Endothelial cell of umbilical vein (primary cell): ENCODE data around the gene RAI1. TPM values are rescaled to one million over a fixed set of nuclear protein-coding genes. Genes with fewer than 3 reads are reported as not detected.

Experiments used
- BruUV-seq: library from RNA; stranded (reverse); fragments of 400-500 nt; replicated peaks from 2 replicates; lab custom pipeline; 2021; lab: Mats Ljungman, UMichigan
- CTCF ChIA-PET: fragments of 300-600, 350-600 bp; sonication (Branson Sonifier 250); formaldehyde crosslinking; loops from one replicate; lab custom pipeline; 2021; ENCODE audit warnings: antibody characterized with exemption, inconsistent platforms; lab: Charles Lee
- POLR2A ChIA-PET: fragments of 300-600, 350-600 bp; sonication (Branson Sonifier 250); formaldehyde crosslinking; loops from one replicate; lab custom pipeline; 2021; ENCODE audit warnings: antibody characterized with exemption, inconsistent platforms; lab: Charles Lee
- DNase-seq: peaks from one replicate; pipeline ENCODE4 v3.0.0-alpha.2; 2011; ENCODE audit warnings: low read depth, low spot score
- FAIRE-seq: peaks from 2 replicates; lab custom pipeline; 2011; peaks lifted over from hg19 to GRCh38; lab: Jason Lieb, UNC
- H2AFZ ChIP-seq: 2 replicates; pipeline ENCODE4 v1.6.0; 2012; ENCODE audit warnings: low read depth, low read length, control low read depth, inconsistent platforms
- H3K27ac ChIP-seq: 2 replicates; pipeline ENCODE4 v1.5.1; 2011; ENCODE audit warnings: low read depth, mild to moderate bottlenecking, control low read depth, low read length, moderate library complexity; ENCODE audit not compliant: insufficient read depth
- H3K27me3 ChIP-seq, 2 experiments: 2 replicates each; pipeline versions ENCODE4 v1.6.0 to v1.6.1; 2011; ENCODE audit warnings: low read length in 2 of 2, mixed read lengths in 1 of 2; ENCODE audit not compliant: control insufficient read depth in 2 of 2, insufficient read depth in 2 of 2
- H3K36me3 ChIP-seq, 2 experiments: 2 replicates in 1 of 2; 3 replicates in 1 of 2; pipeline ENCODE4 v1.5.1; 2011; ENCODE audit warnings: low read length in 2 of 2, mild to moderate bottlenecking in 1 of 2, moderate library complexity in 1 of 2; ENCODE audit not compliant: control insufficient read depth in 2 of 2, insufficient read depth in 2 of 2; ENCODE audit errors: extremely low read depth in 1 of 2
- H3K4me1 ChIP-seq: 3 replicates; pipeline ENCODE4 v1.5.1; 2011; ENCODE audit warnings: mild to moderate bottlenecking, low read length; ENCODE audit not compliant: control insufficient read depth, insufficient read depth; ENCODE audit errors: extremely low read depth
- H3K4me2 ChIP-seq: 2 replicates; pipeline ENCODE4 v1.6.1; 2011; ENCODE audit warnings: low read length, control low read depth, mixed read lengths; ENCODE audit not compliant: insufficient read depth
- H3K4me3 ChIP-seq, 3 experiments: fragments of 200-600 bp in 1 of 3; sonication (generic), shearing (Covaris generic) in 1 of 3; replicated peaks in 1 of 3; 2 replicates each; pipeline ENCODE4 v1.5.1; 2011 to 2016; ENCODE audit warnings: control low read depth in 3 of 3, low read length in 3 of 3, mild to moderate bottlenecking in 2 of 3, inconsistent platforms in 1 of 3, low read depth in 1 of 3, moderate library complexity in 1 of 3; ENCODE audit not compliant: insufficient read depth in 1 of 3
- H3K79me2 ChIP-seq: 2 replicates; pipeline ENCODE4 v1.6.0; 2012; ENCODE audit warnings: low read length, inconsistent platforms; ENCODE audit not compliant: control insufficient read depth, insufficient read depth
- H3K9ac ChIP-seq: replicated peaks from 2 replicates; pipeline ENCODE3; 2011; ENCODE audit warnings: low read length, control low read depth; ENCODE audit not compliant: insufficient read depth; ENCODE audit errors: extremely low read depth
- H3K9me1 ChIP-seq: replicated peaks from 3 replicates; pipeline ENCODE4 v1.6.0; 2011; ENCODE audit warnings: mild to moderate bottlenecking, low read length; ENCODE audit not compliant: control insufficient read depth, insufficient read depth; ENCODE audit errors: extremely low read depth
- H3K9me3 ChIP-seq: replicated peaks from 2 replicates; pipeline ENCODE4 v1.5.1; 2012; ENCODE audit warnings: low read length, inconsistent platforms; ENCODE audit not compliant: control insufficient read depth, insufficient read depth
- H4K20me1 ChIP-seq: replicated peaks from 2 replicates; pipeline ENCODE3; 2011; ENCODE audit warnings: mild to moderate bottlenecking, low read length; ENCODE audit not compliant: control insufficient read depth, insufficient read depth; ENCODE audit errors: extremely low read depth
- FOS ChIP-seq: IDR thresholded peaks from 2 replicates; pipeline ENCODE4 v1.6.1; 2011; ENCODE audit warnings: mild to moderate bottlenecking, low read length, moderate library complexity, borderline replicate concordance; ENCODE audit not compliant: insufficient read depth
- GATA2 ChIP-seq: IDR thresholded peaks from 2 replicates; pipeline ENCODE4 v1.7.0; 2011; ENCODE audit warnings: low read depth, mild to moderate bottlenecking, moderate library complexity, mixed read lengths, low read length; ENCODE audit not compliant: insufficient read length, insufficient read depth
- MAX ChIP-seq: IDR thresholded peaks from 2 replicates; pipeline ENCODE4 v1.6.1; 2011; ENCODE audit not compliant: insufficient read depth, insufficient read length
- POLR2AphosphoS5 ChIP-seq: IDR thresholded peaks from 2 replicates; pipeline ENCODE4 v1.6.1; 2012; ENCODE audit warnings: low read depth, mild to moderate bottlenecking, control low read depth, low read length, moderate library complexity; ENCODE audit not compliant: insufficient read depth
- dilution Hi-C: fragments of 300-500 bp; cut with MboI; formaldehyde crosslinking; loops from one replicate; pipeline ENCODE4 v1.15.0; 2019; ENCODE audit warnings: low sequenced_read_pairs; ENCODE audit not compliant: extremely low pct_ligation_motif_present
- intact Hi-C: fragments of 100-400 bp; cut with micrococcal nuclease; formaldehyde crosslinking; loops from one replicate; pipeline ENCODE4 v1.10.0; 2022
- polyA plus RNA-seq, 4 experiments: library from polyadenylated mRNA; depleted of rRNA in 3 of 4; stranded (reverse) in 3 of 4; unstranded in 1 of 4; fragments of >200 nt; gene quantifications; 2 replicates each; pipeline versions ENCODE4 v1.2.1 to v1.2.3, GENCODE V29; 2011 to 2012; ENCODE audit warnings: missing spikeins in 1 of 4
- total RNA-seq: library from RNA; stranded (reverse); gene quantifications from 2 replicates; pipeline ENCODE4 v1.2.3, GENCODE V29; 2021

The RAI1 gene
- total and polyA plus RNA-seq, 2 donors (not counting 3 experiments of a cell fraction or from before 2014, with no cell fraction given) = 7.8 to 43.3 TPM

GRCh38 chr17:17761894-17762743 lies 80.9 kb downstream of the RAI1 start:
- DNase-seq = no peak
- peaks cover 0 to 6% of the 10 kb centered on the region in 2 experiments for H3K36me3 ChIP-seq
- H4K20me1 ChIP-seq = no peaks in the 10 kb centered on the region
- ChIA-PET POLR2A (no interaction called here), CTCF (interaction anchor here (0.7 to 3.2 kb wide), 2 partner anchors 12 to 59 kb away, joined by 3 to 15 read pairs; no protein-coding TSS in a partner anchor)
- H3K4me1 ChIP-seq = no peaks in the 10 kb centered on the region
- no peaks in the 10 kb centered on the region for H3K9me3 ChIP-seq
- no peak overlapping the region for H3K27ac ChIP-seq
- no peaks in the 10 kb centered on the region for H3K9me1 ChIP-seq
- H3K4me2 ChIP-seq = no peak overlapping the region
- no peak for TF ChIP-seq FOS
- H3K27me3 ChIP-seq = no peaks in the 10 kb centered on the region
- no peak overlapping the region for H3K4me3 ChIP-seq
- dilution Hi-C loops (no loop called here), intact Hi-C loops (no loop called here)
- FAIRE-seq = no peak
- H3K79me2 ChIP-seq = no peaks in the 10 kb centered on the region
- H3K9ac ChIP-seq = no peak overlapping the region
- H2AFZ ChIP-seq = no peak overlapping the region
- BruUV-seq = no TSS peak

GRCh38 chr17:17762744-17763105 lies 81.5 kb downstream of the RAI1 start:
- DNase-seq = no peak
- no peak for TF ChIP-seq GATA2
- no peak for TF ChIP-seq MAX
- no peak for TF ChIP-seq POLR2AphosphoS5
- Histone ChIP-seq H3K4me3 (no peak overlapping the region), H3K27ac (no peak overlapping the region), H3K9me3 (no peaks in the 10 kb centered on the region), H3K4me1 (no peaks in the 10 kb centered on the region), H3K36me3 (peaks cover 0 to 6% of the 10 kb centered on the region in 2 experiments), H3K79me2 (peaks cover 2% of the 10 kb centered on the region), H3K4me2 (no peak overlapping the region), H3K9me1 (no peaks in the 10 kb centered on the region), H4K20me1 (no peaks in the 10 kb centered on the region), H3K9ac (no peak overlapping the region), H3K27me3 (no peaks in the 10 kb centered on the region), H2AFZ (no peak overlapping the region)
- dilution Hi-C loops = no loop called here
- FAIRE-seq = no peak
- ChIA-PET POLR2A (interaction anchor here (0.7 kb wide), 1 partner anchor 21 kb away, joined by 4 read pairs; no protein-coding TSS in a partner anchor), CTCF (interaction anchor here (0.7 to 3.2 kb wide), 2 partner anchors 11 to 58 kb away, joined by 3 to 15 read pairs; no protein-coding TSS in a partner anchor)
- BruUV-seq = no TSS peak
- intact Hi-C loops = no loop called here
